ENCODE measurements around the gene CHST7. TPM values are rescaled to one million over a fixed set of nuclear protein-coding genes. Genes with fewer than 3 reads are reported as not detected.
A peak's percentile ranks its signal among the peaks of the same experiment; 100 is the strongest.
"Not testable (repeated sequence)": the region's sequence is repeated elsewhere in the genome, so short reads cannot be mapped to it uniquely, and the experiment has no call there.

The CHST7 gene
- total and polyA plus RNA-seq, 2 of the 13 experiments (the other 11 are each of a cell fraction or from before 2014, with no cell fraction given) = 2.4 to 5.2 TPM

DNA sequence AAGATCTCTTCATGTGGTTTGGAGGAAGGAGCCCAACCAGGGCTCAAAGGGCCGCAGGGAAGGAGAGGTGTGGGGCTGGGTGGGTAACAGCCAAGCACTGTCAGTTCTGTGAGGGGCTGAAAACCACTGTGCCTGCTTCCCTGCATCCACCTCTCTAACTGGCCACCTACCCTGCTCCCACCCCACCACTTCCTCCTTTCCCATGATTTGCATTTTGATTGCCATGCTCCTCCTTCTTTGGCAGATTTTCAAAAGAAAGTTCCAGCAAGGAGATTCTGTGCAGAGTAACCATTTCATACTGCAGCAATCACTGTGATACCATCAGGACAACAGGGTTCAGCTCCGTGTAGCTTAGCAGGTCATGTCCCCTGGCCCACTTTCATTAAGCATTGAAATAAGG is 30.1 kb upstream of the CHST7 start:
- in situ Hi-C loops (cut with HindIII; ENCODE audit: extremely low pct_ligation_motif_present, low pct_unique_long_range_greater_than_20kb) = no loop called here
- H3K4me2 ChIP-seq (ENCODE audit: low read depth, low read length) = no peak overlapping the region
- H3K4me3 ChIP-seq (replicated peaks in 1 of 3; ENCODE audit: insufficient read depth in 1 of 3, low read depth in 2 of 3, low read length in 3 of 3) = no peak overlapping the region
- H3K36me3 ChIP-seq (replicated peaks in 1 of 2; ENCODE audit: control insufficient read depth in 1 of 2, insufficient read depth in 2 of 2, low read length in 2 of 2) = no peaks in the 10 kb centered on the region
- ChIA-PET CTCF (ENCODE audit: low intra/inter-chr PET ratio, low total read pairs) (no interaction called here), POLR2A (no interaction called here)
- H3K4me1 ChIP-seq (ENCODE audit: insufficient read depth, low read length) = peaks cover 13% of the 10 kb centered on the region
- no peak for FAIRE-seq
- no peak overlapping the region for H2AFZ ChIP-seq (ENCODE audit: low read length)
- H3K27ac ChIP-seq (ENCODE audit: extremely low read length, insufficient read depth, low read length) = no peak overlapping the region
- intact Hi-C loops (cut with micrococcal nuclease; ENCODE audit: unreplicated experiment) = no loop called here
- 88% methylated on average over 1 of the region's 2 CpGs for WGBS (ENCODE audit: low lambda C conversion rate)
- DNase-seq (ENCODE audit: low spot score) = no peak
- TF ChIP-seq ZNF224 (CRISPR knock-in tag; IDR thresholded peaks at IDR 0.05) = no peak
- H3K79me2 ChIP-seq (ENCODE audit: insufficient read depth, low read length) = peaks cover 28% of the 10 kb centered on the region
- H3K9ac ChIP-seq (ENCODE audit: insufficient read depth, low read depth, low read length) = no peak overlapping the region
- ATAC-seq = no peak
- no peaks in the 10 kb centered on the region for H4K20me1 ChIP-seq (ENCODE audit: insufficient read depth, low read length)
- H3K27me3 ChIP-seq (ENCODE audit: control insufficient read depth in 1 of 2, insufficient read depth in 2 of 2, low read length in 2 of 2) = no peaks in the 10 kb centered on the region; a peak in 1 of 5 replicates
- BruUV-seq (replicated peaks) = no TSS peak
- H3K9me3 ChIP-seq (ENCODE audit: low read length) = no peaks in the 10 kb centered on the region

- CTCF ChIA-PET (ENCODE audit: low intra/inter-chr PET ratio, low total read pairs); DNase-seq (ENCODE audit: low spot score); POLR2A ChIA-PET; intact Hi-C loops (cut with micrococcal nuclease; ENCODE audit: unreplicated experiment); H3K27me3 ChIP-seq (ENCODE audit: control insufficient read depth in 1 of 2, insufficient read depth in 2 of 2, low read length in 2 of 2); H4K20me1 ChIP-seq (ENCODE audit: insufficient read depth, low read length); ATAC-seq; in situ Hi-C loops (cut with HindIII; ENCODE audit: extremely low pct_ligation_motif_present, low pct_unique_long_range_greater_than_20kb); H3K9me3 ChIP-seq (ENCODE audit: low read length); H2AFZ ChIP-seq (ENCODE audit: low read length); H3K36me3 ChIP-seq (replicated peaks in 1 of 2; ENCODE audit: control insufficient read depth in 1 of 2, insufficient read depth in 2 of 2, low read length in 2 of 2); FAIRE-seq: not testable (repeated sequence)
- Histone ChIP-seq H3K4me1 (ENCODE audit: insufficient read depth, low read length) (peaks cover 13% of the 10 kb centered on the region), H3K79me2 (ENCODE audit: insufficient read depth, low read length) (peaks cover 29% of the 10 kb centered on the region), H3K9ac (ENCODE audit: insufficient read depth, low read depth, low read length) (peak overlapping the region; percentile 97), H3K4me3 (replicated peaks in 1 of 3; ENCODE audit: insufficient read depth in 1 of 3, low read depth in 2 of 3, low read length in 3 of 3) (peak overlapping the region; percentile 65 to 92 (median 87)), H3K27ac (ENCODE audit: extremely low read length, insufficient read depth, low read length) (peak overlapping the region; percentile 90), H3K4me2 (ENCODE audit: low read depth, low read length) (peak overlapping the region; percentile 59)
- 26% methylated on average over 4 of the region's 7 CpGs for WGBS (ENCODE audit: low lambda C conversion rate)
- BruUV-seq (replicated peaks) = TSS peak; percentile 86
- 0 out of 2 replicates have a peak, but pooled peaks have one; percentile 1 for TF ChIP-seq CCDC6 (CRISPR knock-in tag; IDR thresholded peaks at IDR 0.05)
Measured at GRCh38 chrX:46544527-46544926, 29.0 kb upstream of the CHST7 start.

Measured in HepG2 (cell line).